ENCODE measurements around the gene HAUS7. TPM values are rescaled to one million over a fixed set of nuclear protein-coding genes. Genes with fewer than 3 reads are reported as not detected.

Gene HAUS7
- polyA plus RNA-seq, 2 of the 4 experiments (the other 2 are of a cell fraction), result 39.1 to 53.6 TPM

- WGBS (ENCODE audit: missing lambda C conversion rate), result 96% methylated on average over 17 of the region's 17 CpGs
- Histone ChIP-seq H3K4me1 (no peaks in the 10 kb centered on the region), H3K27ac (no peak overlapping the region), H3K4me2 (no peak overlapping the region), H3K9me3 (no peaks in the 10 kb centered on the region), H3K4me3 (no peak overlapping the region)
- DNase-seq (ENCODE audit: low read depth in 1 of 2, low spot score in 1 of 2) (no peak), FAIRE-seq (no peak), ATAC-seq (no peak)
- TF ChIP-seq EP300 (IDR thresholded peaks at IDR 0.05), result no peak
- no peak for TF ChIP-seq RAD21 (conservative IDR thresholded peaks at IDR 0.05 in 1 of 2, IDR thresholded peaks at IDR 0.05 in 1 of 2)
- TF ChIP-seq EHMT2 (IDR thresholded peaks at IDR 0.05; ENCODE audit: low read depth), result no peak
- no peak for TF ChIP-seq CHD4 (IDR thresholded peaks at IDR 0.05; ENCODE audit: borderline replicate concordance)
- TF ChIP-seq KDM1A (IDR thresholded peaks at IDR 0.05; ENCODE audit: low read depth), result no peak
- TF ChIP-seq ZNF302 (CRISPR knock-in tag; IDR thresholded peaks at IDR 0.05), result no peak
- ChIA-PET CTCF (interaction anchor here (0.9 to 3.0 kb wide), 4 partner anchors 13 to 210 kb away, joined by 3 to 10 read pairs (median 3); partner anchors contain the start of gene HAUS7), POLR2A (no interaction called here)
Observed at GRCh38 chrX:153457827-153458466, 12.4 kb downstream of the HAUS7 start.

- POLR2A ChIA-PET, result no interaction called here
- no peaks in the 10 kb centered on the region for H3K4me1 ChIP-seq
- CTCF ChIA-PET, result interaction anchor here (0.9 to 3.0 kb wide), 4 partner anchors 14 to 211 kb away, joined by 3 to 10 read pairs (median 3); partner anchors contain the start of gene HAUS7
- FAIRE-seq, result no peak
- no peak for DNase-seq (ENCODE audit: low read depth in 1 of 2, low spot score in 1 of 2)
- H3K4me3 ChIP-seq, result no peak overlapping the region
- TF ChIP-seq REST (IDR thresholded peaks at IDR 0.05) (no peak), CBX2 (IDR thresholded peaks at IDR 0.05; ENCODE audit: borderline replicate concordance, low read depth) (no peak), HMGXB4 (CRISPR knock-in tag; IDR thresholded peaks at IDR 0.05; ENCODE audit: borderline replicate concordance) (no peak), EHMT2 (IDR thresholded peaks at IDR 0.05; ENCODE audit: low read depth) (no peak), TP53 (CRISPR knock-in tag; IDR thresholded peaks at IDR 0.05) (no peak), SMC3 (IDR thresholded peaks at IDR 0.05) (no peak), EP300 (IDR thresholded peaks at IDR 0.05) (no peak), ZSCAN20 (CRISPR knock-in tag; IDR thresholded peaks at IDR 0.05) (no peak), CBX8 (IDR thresholded peaks at IDR 0.05) (no peak), HOXB5 (CRISPR knock-in tag; IDR thresholded peaks at IDR 0.05) (no peak), KDM5A (IDR thresholded peaks at IDR 0.05) (no peak), FOSL2 (IDR thresholded peaks at IDR 0.05) (no peak), FOSL2 (CRISPR knock-in tag; IDR thresholded peaks at IDR 0.05) (no peak), MAX (IDR thresholded peaks at IDR 0.05) (no peak), POLR2A (IDR thresholded peaks at IDR 0.05; ENCODE audit: low read length) (no peak), CTCF (IDR thresholded peaks at IDR 0.05) (no peak), MAFK (IDR thresholded peaks at IDR 0.05; ENCODE audit: partially characterized antibody) (no peak), ESRRA (IDR thresholded peaks at IDR 0.05; ENCODE audit: borderline replicate concordance, low read length) (no peak), NFE2L2 (conservative IDR thresholded peaks at IDR 0.05; ENCODE audit: low read length) (no peak)
- no peaks in the 10 kb centered on the region for H3K9me3 ChIP-seq
- no peak overlapping the region for H3K4me2 ChIP-seq
- no peak overlapping the region for H3K27ac ChIP-seq
- no peak for ATAC-seq
- 91% methylated on average over 7 of the region's 18 CpGs for WGBS (ENCODE audit: missing lambda C conversion rate)
Observed at GRCh38 chrX:153457136-153457825, 13.1 kb downstream of the HAUS7 start.

All from A549 (cell line).